Prostate gland (tissue), 2 donors: ENCODE results near the gene BLOC1S3.

ENCODE experiments used
- POLR2A ChIP-seq: fragments of 450-650 bp; IDR thresholded peaks from one replicate; pipeline ENCODE4 v1.6.1; 2016; ENCODE audit warnings: antibody characterized with exemption, mild to moderate bottlenecking
- POLR2AphosphoS5 ChIP-seq: sonication (generic); formaldehyde crosslinking; IDR thresholded peaks from one replicate; pipeline ENCODE4 v1.6.1; 2017; ENCODE audit warnings: antibody characterized with exemption
- TF ChIP-seq, protein P1 (sequence below), 4 experiments: fragments of 200-600 bp in 2 of 4; fragments of 450-650 bp in 2 of 4; sonication (generic) in 2 of 4; IDR thresholded peaks; 1 replicate in 3 of 4; 2 replicates in 1 of 4; pipeline ENCODE4 v1.5.1; 2016 to 2019; ENCODE audit warnings: antibody characterized with exemption in 4 of 4, mild to moderate bottlenecking in 2 of 4, moderate library complexity in 2 of 4

DNA sequence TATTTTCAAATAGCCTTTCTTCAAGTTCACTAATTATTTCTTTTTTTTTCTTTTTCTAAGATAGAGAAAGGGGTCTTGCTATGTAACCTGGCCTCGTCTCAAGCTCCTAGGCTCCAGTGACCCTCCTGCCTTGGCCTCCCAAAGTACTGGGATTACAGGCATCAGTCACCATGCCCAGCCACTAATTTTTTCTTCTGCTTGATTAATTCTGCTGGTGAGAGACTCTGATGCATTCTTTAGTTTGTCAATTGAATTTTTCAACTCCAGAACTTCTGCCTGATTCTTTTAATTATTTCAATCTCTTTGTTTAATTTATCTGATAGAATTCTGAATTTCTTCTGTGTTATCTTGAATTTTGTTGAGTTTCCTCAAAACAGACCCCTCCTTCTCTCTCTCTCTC lies 11.4 kb downstream of the BLOC1S3 start:
- TF ChIP-seq POLR2A (no peak), POLR2AphosphoS5 (no peak)
- TF ChIP-seq, protein P1, sequence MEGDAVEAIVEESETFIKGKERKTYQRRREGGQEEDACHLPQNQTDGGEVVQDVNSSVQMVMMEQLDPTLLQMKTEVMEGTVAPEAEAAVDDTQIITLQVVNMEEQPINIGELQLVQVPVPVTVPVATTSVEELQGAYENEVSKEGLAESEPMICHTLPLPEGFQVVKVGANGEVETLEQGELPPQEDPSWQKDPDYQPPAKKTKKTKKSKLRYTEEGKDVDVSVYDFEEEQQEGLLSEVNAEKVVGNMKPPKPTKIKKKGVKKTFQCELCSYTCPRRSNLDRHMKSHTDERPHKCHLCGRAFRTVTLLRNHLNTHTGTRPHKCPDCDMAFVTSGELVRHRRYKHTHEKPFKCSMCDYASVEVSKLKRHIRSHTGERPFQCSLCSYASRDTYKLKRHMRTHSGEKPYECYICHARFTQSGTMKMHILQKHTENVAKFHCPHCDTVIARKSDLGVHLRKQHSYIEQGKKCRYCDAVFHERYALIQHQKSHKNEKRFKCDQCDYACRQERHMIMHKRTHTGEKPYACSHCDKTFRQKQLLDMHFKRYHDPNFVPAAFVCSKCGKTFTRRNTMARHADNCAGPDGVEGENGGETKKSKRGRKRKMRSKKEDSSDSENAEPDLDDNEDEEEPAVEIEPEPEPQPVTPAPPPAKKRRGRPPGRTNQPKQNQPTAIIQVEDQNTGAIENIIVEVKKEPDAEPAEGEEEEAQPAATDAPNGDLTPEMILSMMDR (IDR thresholded peaks at IDR 0.05), result no peak
